Gastroesophageal sphincter (tissue), 4 donors: ENCODE data around the gene TBCD. TPM values are rescaled to one million over a fixed set of nuclear protein-coding genes. Genes with fewer than 3 reads are reported as not detected.
A peak's percentile ranks its signal among the peaks of the same experiment; 100 is the strongest.
"Not testable (repeated sequence)": the region's sequence is repeated elsewhere in the genome, so short reads cannot be mapped to it uniquely, and the experiment has no call there.

ENCODE experiments used
- ATAC-seq: fragments of 150-250 bp; one replicate; pipeline ENCODE4 v1.9.1; 2016; ENCODE audit warnings: mild to moderate bottlenecking, moderate library complexity
- H3K27ac ChIP-seq, 4 donors: fragments of 200-600 bp; sonication (generic) in 3 of 4; 1 replicate in 3 of 4; 2 replicates in 1 of 4; pipeline ENCODE4 v1.5.1; 2016 to 2019
- H3K27me3 ChIP-seq: fragments of 200-600 bp; sonication (generic); one replicate; pipeline ENCODE4 v1.5.1; 2019
- H3K36me3 ChIP-seq, 2 donors: fragments of 200-600 bp; sonication (generic); one replicate each; pipeline ENCODE4 v1.5.1; 2019; ENCODE audit warnings: control low read depth in 1 of 2
- H3K4me1 ChIP-seq, 3 donors: fragments of 200-600 bp; sonication (generic); 1 replicate in 2 of 3; 2 replicates in 1 of 3; pipeline ENCODE4 v1.5.1; 2016 to 2019; ENCODE audit warnings: control low read depth in 2 of 3
- H3K4me3 ChIP-seq, 2 donors: fragments of 200-600 bp; sonication (generic); one replicate each; pipeline ENCODE4 v1.5.1; 2019; ENCODE audit warnings: mild to moderate bottlenecking in 1 of 2, moderate library complexity in 1 of 2
- H3K9me3 ChIP-seq, 3 donors: fragments of 200-600 bp; sonication (generic); one replicate each; pipeline ENCODE4 v1.5.1; 2017 to 2019; ENCODE audit warnings: control low read depth in 2 of 3
- EP300 ChIP-seq: sonication (generic); formaldehyde crosslinking; IDR thresholded peaks from one replicate; pipeline ENCODE4 v1.6.1; 2017; ENCODE audit warnings: antibody characterized with exemption, mild to moderate bottlenecking
- POLR2A ChIP-seq, 2 donors: fragments of 450-650 bp; IDR thresholded peaks; one replicate each; pipeline ENCODE4 v1.6.1; 2017; ENCODE audit warnings: antibody characterized with exemption in 2 of 2, mild to moderate bottlenecking in 2 of 2, moderate library complexity in 1 of 2
- POLR2AphosphoS5 ChIP-seq: sonication (generic); formaldehyde crosslinking; IDR thresholded peaks from one replicate; pipeline ENCODE4 v1.6.1; 2017; ENCODE audit warnings: antibody characterized with exemption
- WGBS, 2 donors: methylation state at CpG; one replicate each; pipeline ENCODE4 v1.1.5; 2018; ENCODE audit warnings: low coverage in 1 of 2; 5-methylcytosine and 5-hydroxymethylcytosine counted together
- total RNA-seq, 4 donors: library from RNA; depleted of rRNA; stranded (reverse); fragments of >200 nt; gene quantifications; one replicate each; pipeline ENCODE4 v1.1.0, GENCODE V29; 2016
- TF ChIP-seq, protein P1 (sequence below), 4 experiments: fragments of 200-600 bp in 2 of 4; fragments of 450-650 bp in 2 of 4; sonication (generic) in 1 of 4; IDR thresholded peaks; one replicate each; pipeline ENCODE4 v1.5.1; 2017 to 2019; ENCODE audit warnings: antibody characterized with exemption in 4 of 4, mild to moderate bottlenecking in 2 of 4, moderate library complexity in 2 of 4

The TBCD gene
- total RNA-seq, 4 donors from 2014 or later = 32.0 to 57.8 (median 47.0) TPM

DNA sequence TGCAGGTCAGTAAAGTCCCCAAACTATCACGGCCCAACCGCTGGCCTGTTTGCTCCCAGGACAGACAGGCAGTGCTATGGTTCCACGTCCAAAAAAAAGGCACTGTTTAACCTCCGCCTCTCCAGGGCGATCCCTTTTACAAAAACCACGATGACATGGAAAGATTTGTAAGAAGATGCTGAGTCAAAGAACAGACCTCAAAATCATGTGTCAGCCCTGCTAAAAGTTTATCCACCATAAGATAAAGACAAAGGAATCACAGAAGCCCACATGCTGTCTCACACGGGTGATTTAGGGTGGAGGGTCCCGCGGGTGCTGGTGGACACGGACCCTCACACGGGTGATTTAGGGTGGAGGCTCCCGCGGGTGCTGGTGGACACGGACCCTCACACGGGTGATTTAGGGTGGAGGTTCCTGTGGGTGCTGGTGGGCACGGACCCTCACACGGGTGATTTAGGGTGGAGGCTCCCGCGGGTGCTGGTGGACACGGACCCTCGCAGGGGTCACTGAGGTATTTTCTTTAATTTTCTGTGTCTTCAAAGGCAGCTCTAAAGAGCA, 210.4 kb downstream of the TBCD start:
- WGBS, 2 donors = 76 to 79% methylated on average over 7 to 9 of the region's 21 CpGs
- peaks cover 0 to 12% (median 9%) of the 10 kb centered on the region in 3 donors for H3K4me1 ChIP-seq
- H3K4me3 ChIP-seq = no peak overlapping the region
- no peak for ATAC-seq
- no peak overlapping the region for H3K27ac ChIP-seq
- H3K27me3 ChIP-seq = no peaks in the 10 kb centered on the region
- no peaks in the 10 kb centered on the region for H3K36me3 ChIP-seq
- TF ChIP-seq POLR2AphosphoS5 (no peak), POLR2A (IDR thresholded peaks at IDR 0.05) (no peak), EP300 (no peak)
- TF ChIP-seq, protein P1, sequence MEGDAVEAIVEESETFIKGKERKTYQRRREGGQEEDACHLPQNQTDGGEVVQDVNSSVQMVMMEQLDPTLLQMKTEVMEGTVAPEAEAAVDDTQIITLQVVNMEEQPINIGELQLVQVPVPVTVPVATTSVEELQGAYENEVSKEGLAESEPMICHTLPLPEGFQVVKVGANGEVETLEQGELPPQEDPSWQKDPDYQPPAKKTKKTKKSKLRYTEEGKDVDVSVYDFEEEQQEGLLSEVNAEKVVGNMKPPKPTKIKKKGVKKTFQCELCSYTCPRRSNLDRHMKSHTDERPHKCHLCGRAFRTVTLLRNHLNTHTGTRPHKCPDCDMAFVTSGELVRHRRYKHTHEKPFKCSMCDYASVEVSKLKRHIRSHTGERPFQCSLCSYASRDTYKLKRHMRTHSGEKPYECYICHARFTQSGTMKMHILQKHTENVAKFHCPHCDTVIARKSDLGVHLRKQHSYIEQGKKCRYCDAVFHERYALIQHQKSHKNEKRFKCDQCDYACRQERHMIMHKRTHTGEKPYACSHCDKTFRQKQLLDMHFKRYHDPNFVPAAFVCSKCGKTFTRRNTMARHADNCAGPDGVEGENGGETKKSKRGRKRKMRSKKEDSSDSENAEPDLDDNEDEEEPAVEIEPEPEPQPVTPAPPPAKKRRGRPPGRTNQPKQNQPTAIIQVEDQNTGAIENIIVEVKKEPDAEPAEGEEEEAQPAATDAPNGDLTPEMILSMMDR (IDR thresholded peaks at IDR 0.05) = no peak
- no peaks in the 10 kb centered on the region for H3K9me3 ChIP-seq

DNA sequence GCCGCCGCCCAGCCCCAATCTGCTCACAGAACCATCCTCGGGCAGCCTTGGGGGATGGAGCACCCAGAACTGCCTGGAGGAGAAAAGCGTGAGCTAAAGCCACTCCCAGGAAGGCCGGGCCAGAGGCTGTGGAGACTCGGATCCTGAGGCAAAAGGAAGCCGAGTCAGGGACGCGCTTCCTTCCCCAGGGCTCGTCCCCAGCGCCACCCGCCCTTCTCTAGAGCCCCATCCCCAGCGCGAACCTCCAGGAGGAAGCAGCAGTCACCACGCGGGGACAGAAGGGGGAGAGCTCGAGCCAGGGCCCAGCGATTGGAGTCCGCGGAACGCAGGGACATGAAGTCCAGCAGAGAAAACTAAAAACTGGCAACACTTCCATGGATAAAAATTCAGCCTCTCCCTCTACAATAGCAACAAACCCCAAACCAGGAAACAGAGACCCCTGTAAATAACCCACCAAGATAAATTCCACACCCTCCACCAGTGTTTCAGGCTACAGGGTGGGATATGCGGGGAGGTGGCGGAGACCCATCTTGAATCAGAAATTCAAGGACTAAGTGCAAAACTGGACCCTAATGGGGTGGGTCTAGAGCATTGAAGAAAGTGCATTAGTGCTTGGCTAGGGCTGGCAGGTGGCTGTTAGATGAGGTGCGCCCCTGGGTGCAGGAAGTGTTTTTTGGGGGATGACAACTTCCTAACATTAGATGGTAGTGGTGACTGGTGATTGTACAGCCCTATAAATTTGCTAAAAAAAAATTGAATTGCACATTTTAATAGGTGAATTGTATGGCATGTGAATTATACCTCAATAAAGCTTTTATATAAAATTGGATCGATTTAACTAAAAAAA, 211.5 kb downstream of the TBCD start:
- H3K4me1 ChIP-seq = peaks cover 0 to 12% (median 9%) of the 10 kb centered on the region in 3 donors
- no peaks in the 10 kb centered on the region for H3K36me3 ChIP-seq
- 31 to 87% methylated on average over 3 to 9 of the region's 25 CpGs for WGBS, 2 donors
- H3K9me3 ChIP-seq = no peaks in the 10 kb centered on the region
- peak overlapping the region in 2 of 4 donors; percentile 15 to 69 for H3K27ac ChIP-seq
- H3K27me3 ChIP-seq = no peaks in the 10 kb centered on the region
- peak overlapping the region in 1 of 2 donors; percentile 24 for H3K4me3 ChIP-seq
- TF ChIP-seq, protein P1 (IDR thresholded peaks at IDR 0.05) = peak in 3 of 4 experiments; percentile 76 to 85 (median 78)
- TF ChIP-seq POLR2A (IDR thresholded peaks at IDR 0.05) = no peak
- peak; percentile 90 for ATAC-seq

DNA sequence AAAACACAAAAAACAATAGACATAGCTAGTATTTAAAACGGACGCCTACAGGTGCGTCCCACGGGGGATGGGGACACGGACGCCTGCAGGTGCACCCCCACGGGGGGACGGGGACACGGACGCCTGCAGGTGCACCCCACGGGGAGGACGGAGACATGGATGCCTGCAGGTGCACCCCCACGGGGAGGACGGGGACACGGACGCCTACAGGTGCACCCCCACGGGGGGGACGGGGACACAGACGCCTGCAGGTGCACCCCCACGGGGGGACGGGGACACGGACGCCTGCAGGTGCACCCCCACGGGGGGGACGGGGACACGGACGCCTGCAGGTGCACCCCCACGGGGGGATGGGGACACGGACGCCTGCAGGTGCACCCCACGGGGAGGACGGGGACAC, 212.6 kb downstream of the TBCD start:
- H3K27ac ChIP-seq, ATAC-seq, H3K27me3 ChIP-seq, H3K4me3 ChIP-seq, H3K36me3 ChIP-seq, H3K9me3 ChIP-seq: not testable (repeated sequence)
- WGBS, 2 donors = 87 to 93% methylated on average over 7 to 11 of the region's 32 CpGs
- peaks cover 0 to 12% (median 9%) of the 10 kb centered on the region in 3 donors for H3K4me1 ChIP-seq

DNA sequence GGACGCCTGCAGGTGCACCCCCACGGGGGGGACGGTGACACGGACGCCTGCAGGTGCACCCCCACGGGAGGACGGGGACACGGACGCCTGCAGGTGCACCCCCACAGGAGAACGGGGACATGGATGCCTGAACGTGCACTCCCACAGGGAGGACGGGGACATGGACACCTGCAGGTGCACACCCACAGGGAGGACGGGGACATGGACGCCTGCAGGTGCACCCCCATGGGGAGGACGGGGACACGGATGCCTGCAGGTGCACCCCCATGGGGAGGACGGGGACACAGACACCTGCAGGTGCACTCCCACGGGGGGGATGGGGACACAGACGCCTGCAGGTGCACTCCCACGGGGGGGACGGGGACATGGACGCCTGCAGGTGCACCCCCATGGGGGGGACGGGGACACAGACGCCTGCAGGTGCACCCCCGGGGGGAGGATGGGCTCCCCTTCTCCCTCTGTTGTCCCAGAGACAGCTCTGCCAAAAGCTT, 213.0 kb downstream of the TBCD start:
- Histone ChIP-seq H3K4me1 (peaks cover 0 to 12% (median 9%) of the 10 kb centered on the region in 3 donors), H3K27ac (no peak overlapping the region), H3K27me3 (no peaks in the 10 kb centered on the region), H3K36me3 (no peaks in the 10 kb centered on the region), H3K9me3 (no peaks in the 10 kb centered on the region), H3K4me3 (no peak overlapping the region)
- no peak for ATAC-seq
- TF ChIP-seq EP300 (no peak), POLR2AphosphoS5 (no peak), POLR2A (IDR thresholded peaks at IDR 0.05) (no peak)
- TF ChIP-seq, protein P1 (IDR thresholded peaks at IDR 0.05) = no peak
- 74% methylated on average over 5 of the region's 25 CpGs; no CpG with 5 or more reads in 1 of the 2 donors for WGBS, 2 donors

DNA sequence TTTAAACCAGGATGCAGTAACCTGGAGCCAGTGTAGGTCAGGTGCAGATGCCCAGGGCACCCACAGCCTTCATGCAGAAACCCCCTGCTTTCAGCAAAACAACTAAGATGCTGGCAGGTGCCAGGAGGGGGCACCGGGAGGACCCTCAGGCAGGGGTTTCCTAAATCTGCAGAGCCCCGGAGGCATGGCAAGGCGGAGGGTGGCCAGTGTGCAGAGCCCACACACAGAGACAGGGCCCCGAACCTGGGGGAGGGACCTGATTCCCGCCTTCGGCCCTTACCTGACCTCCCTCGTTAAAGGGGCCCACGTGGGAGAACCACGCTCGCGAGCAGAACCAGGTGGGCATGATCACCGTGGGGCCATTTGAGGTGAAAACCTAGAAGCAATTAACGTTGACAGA, 213.5 kb downstream of the TBCD start:
- no peaks in the 10 kb centered on the region for H3K27me3 ChIP-seq
- no peaks in the 10 kb centered on the region for H3K36me3 ChIP-seq
- no peaks in the 10 kb centered on the region for H3K9me3 ChIP-seq
- H3K4me1 ChIP-seq = peaks cover 0 to 12% (median 9%) of the 10 kb centered on the region in 3 donors
- ATAC-seq = no peak
- H3K27ac ChIP-seq = no peak overlapping the region
- no peak for TF ChIP-seq POLR2AphosphoS5
- TF ChIP-seq, protein P1 (IDR thresholded peaks at IDR 0.05) = no peak
- no peak for TF ChIP-seq POLR2A (IDR thresholded peaks at IDR 0.05)
- no peak for TF ChIP-seq EP300
- no peak overlapping the region for H3K4me3 ChIP-seq
- WGBS, 2 donors = 67 to 100% methylated on average over 1 of the region's 13 CpGs
